ENCODE measurements around the gene BZW2.

BZW2 gene

DNA sequence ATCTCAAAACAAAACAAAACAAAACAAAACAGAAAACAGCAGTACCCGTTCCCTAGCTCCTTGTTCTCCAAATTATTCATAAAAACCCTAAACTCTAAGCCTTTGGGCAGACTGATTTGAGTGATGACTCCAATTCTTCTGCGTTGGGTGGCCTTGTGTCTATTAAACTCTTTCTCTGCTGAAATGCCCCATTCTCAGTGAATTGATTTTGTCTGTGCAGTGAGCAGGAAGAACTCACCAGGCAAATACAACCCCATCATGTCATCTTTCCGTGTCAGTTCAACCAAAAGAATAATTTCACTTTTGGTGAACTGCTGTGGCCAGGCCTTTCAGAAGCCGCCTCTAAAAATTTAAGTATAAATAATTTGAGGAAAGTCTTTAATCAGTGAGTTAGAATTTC, 89.0 kb downstream of the BZW2 start:
- H3K9me3 ChIP-seq (ENCODE audit: control insufficient read depth, low read length): no peaks in the 10 kb centered on the region
- H4K8ac ChIP-seq (ENCODE audit: low read length): no peak overlapping the region
- no peaks in the 10 kb centered on the region for H3K27me3 ChIP-seq (ENCODE audit: control insufficient read depth in 1 of 2, insufficient read depth in 1 of 2, low read length in 2 of 2)
- no peak overlapping the region for H3K4ac ChIP-seq (ENCODE audit: low read depth in 1 of 2, low read length in 2 of 2)
- no peaks in the 10 kb centered on the region for H3K36me3 ChIP-seq (ENCODE audit: control insufficient read depth in 1 of 2, insufficient read depth in 2 of 2, low read depth in 1 of 2, low read length in 2 of 2)
- H2AK5ac ChIP-seq (ENCODE audit: low read length, severe bottlenecking): no peak overlapping the region
- no peak overlapping the region for H3K9ac ChIP-seq (ENCODE audit: low read length)
- no peak overlapping the region for H2BK15ac ChIP-seq (ENCODE audit: low read depth, poor library complexity, severe bottlenecking)
- H3K18ac ChIP-seq (ENCODE audit: low read depth in 1 of 2, low read length in 2 of 2): peak overlapping the region in 1 of 2 experiments; percentile 12
- no peak overlapping the region for H3K4me2 ChIP-seq (ENCODE audit: low read length, poor library complexity, severe bottlenecking)
- no peak overlapping the region for H3K4me3 ChIP-seq (ENCODE audit: insufficient read depth in 1 of 2, low read depth in 1 of 2, low read length in 2 of 2)
- H2BK5ac ChIP-seq (ENCODE audit: low read depth, low read length, poor library complexity, severe bottlenecking): no peak overlapping the region
- WGBS: 89% methylated on average over 2 of the region's 4 CpGs
- H3K79me1 ChIP-seq (replicated peaks; ENCODE audit: low read length, poor library complexity, severe bottlenecking): no peaks in the 10 kb centered on the region
- H3K14ac ChIP-seq (ENCODE audit: low read length in 2 of 2): no peak overlapping the region
- H2BK120ac ChIP-seq (ENCODE audit: low read depth, low read length): no peak overlapping the region
- H2BK12ac ChIP-seq (ENCODE audit: low read length in 2 of 2): no peak overlapping the region
- H2AFZ ChIP-seq (ENCODE audit: low read depth, low read length): no peak overlapping the region
- H3K4me1 ChIP-seq (ENCODE audit: control insufficient read depth, insufficient read depth, low read depth, low read length): no peaks in the 10 kb centered on the region
- no peak overlapping the region for H3K27ac ChIP-seq (ENCODE audit: low read length, poor library complexity, severe bottlenecking)
- H4K91ac ChIP-seq (ENCODE audit: low read length): no peak overlapping the region
- no peak for DNase-seq
- H3K23ac ChIP-seq (ENCODE audit: low read length in 2 of 2): no peak overlapping the region

DNA sequence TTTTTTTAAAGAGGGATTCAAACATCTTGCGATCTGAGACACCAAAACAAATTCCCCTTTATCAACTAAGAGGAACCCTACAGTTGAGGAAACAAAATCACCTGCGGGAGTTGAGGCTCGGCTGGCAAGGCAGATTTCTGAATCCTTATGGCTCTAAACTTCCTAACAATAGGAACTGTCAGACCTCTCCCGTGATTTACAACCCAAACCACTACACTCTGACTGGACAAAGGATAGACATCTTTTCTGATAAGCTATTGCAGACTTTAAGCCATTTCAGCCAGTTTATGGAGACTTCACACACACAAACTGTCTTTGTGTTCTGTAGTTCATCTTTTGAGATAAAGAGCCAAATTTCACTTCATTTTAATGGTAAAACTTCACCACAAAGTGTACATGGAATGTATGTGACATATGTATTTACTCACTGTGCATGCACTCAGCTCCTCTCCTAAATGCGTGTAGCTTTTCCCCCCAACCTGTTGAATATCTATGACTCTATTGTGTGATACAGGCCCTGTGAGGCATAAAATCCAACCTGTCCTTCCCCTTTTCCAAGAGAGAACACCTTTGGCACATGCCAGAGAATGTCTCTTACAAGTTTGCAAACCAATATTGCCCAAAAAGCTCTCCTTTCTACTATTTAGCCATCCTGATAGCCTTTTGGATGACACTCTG, 92.2 kb downstream of the BZW2 start:
- Histone ChIP-seq H3K4me3 (ENCODE audit: insufficient read depth in 1 of 2, low read depth in 1 of 2, low read length in 2 of 2) (no peak overlapping the region), H4K8ac (ENCODE audit: low read length) (no peak overlapping the region), H3K9me3 (ENCODE audit: control insufficient read depth, low read length) (no peaks in the 10 kb centered on the region), H2BK120ac (ENCODE audit: low read depth, low read length) (no peak overlapping the region), H3K18ac (ENCODE audit: low read depth in 1 of 2, low read length in 2 of 2) (peak overlapping the region in 1 of 2 experiments; percentile 34), H2BK5ac (ENCODE audit: low read depth, low read length, poor library complexity, severe bottlenecking) (no peak overlapping the region), H3K14ac (ENCODE audit: low read length in 2 of 2) (no peak overlapping the region), H2AFZ (ENCODE audit: low read depth, low read length) (no peak overlapping the region), H3K9ac (ENCODE audit: low read length) (no peak overlapping the region), H3K4me2 (ENCODE audit: low read length, poor library complexity, severe bottlenecking) (no peak overlapping the region), H2BK15ac (ENCODE audit: low read depth, poor library complexity, severe bottlenecking) (no peak overlapping the region), H4K91ac (ENCODE audit: low read length) (no peak overlapping the region), H3K4ac (ENCODE audit: low read depth in 1 of 2, low read length in 2 of 2) (no peak overlapping the region), H3K79me1 (replicated peaks; ENCODE audit: low read length, poor library complexity, severe bottlenecking) (no peaks in the 10 kb centered on the region), H2AK5ac (ENCODE audit: low read length, severe bottlenecking) (no peak overlapping the region), H3K36me3 (ENCODE audit: control insufficient read depth in 1 of 2, insufficient read depth in 2 of 2, low read depth in 1 of 2, low read length in 2 of 2) (no peaks in the 10 kb centered on the region), H3K4me1 (ENCODE audit: control insufficient read depth, insufficient read depth, low read depth, low read length) (no peaks in the 10 kb centered on the region), H3K27me3 (ENCODE audit: control insufficient read depth in 1 of 2, insufficient read depth in 1 of 2, low read length in 2 of 2) (no peaks in the 10 kb centered on the region), H3K23ac (ENCODE audit: low read length in 2 of 2) (no peak overlapping the region), H2BK12ac (ENCODE audit: low read length in 2 of 2) (no peak overlapping the region), H3K27ac (ENCODE audit: low read length, poor library complexity, severe bottlenecking) (no peak overlapping the region)
- no peak for DNase-seq
- WGBS: 93% methylated on average over 5 of the region's 5 CpGs

DNA sequence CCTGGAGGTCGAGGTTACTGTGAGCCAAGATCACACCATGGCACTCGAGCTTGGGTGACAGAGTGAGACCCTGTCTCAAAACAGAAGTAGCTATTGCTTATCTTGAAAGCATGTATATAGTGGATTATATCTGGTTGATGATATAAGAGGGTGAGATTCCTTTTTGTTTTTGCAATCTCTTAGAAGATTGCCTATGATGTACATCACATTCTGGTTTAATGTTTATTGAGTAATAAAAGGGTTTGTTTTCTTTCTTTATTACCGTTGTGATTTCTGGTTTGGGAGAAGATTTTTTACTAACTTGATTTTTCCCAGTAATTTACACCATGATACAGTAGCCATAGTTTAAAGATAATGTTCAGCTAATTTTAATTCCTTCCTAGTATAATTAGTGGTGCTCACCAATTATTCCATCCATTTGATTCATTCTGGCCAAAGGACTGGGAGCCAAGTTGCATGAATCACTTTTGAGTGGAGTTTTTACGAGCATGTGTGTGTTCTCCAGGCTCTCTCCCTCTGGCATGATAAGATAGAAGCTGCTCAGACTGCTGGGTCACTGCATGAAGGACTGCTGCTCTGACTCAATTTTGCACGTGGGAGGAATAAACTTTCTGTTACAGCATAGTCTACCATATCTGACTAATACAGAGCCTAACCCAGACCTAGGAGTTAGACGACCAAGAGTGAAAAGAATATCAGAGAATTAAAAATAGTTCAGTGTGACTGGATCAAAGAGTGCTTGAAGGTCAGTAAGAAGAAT, 94.1 kb downstream of the BZW2 start:
- no peak overlapping the region for H3K14ac ChIP-seq (ENCODE audit: low read length in 2 of 2)
- 34% methylated on average over 5 of the region's 6 CpGs for WGBS

DNA sequence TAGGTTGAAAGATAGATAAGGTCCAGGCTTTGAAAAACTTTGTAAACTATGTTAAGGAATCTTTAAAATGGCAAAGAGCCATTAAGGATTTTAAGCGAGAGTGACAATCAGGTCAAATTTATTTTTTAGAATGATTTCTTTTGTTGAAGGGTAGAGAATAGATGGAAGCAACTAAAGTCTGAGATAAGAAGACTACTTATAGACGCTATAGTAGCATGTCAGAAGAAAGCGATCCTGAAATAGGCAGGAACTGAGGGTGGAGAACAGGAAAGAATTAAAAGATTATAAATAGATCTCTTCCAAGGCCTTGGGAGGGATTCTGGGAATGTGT, 94.6 kb downstream of the BZW2 start:
- H2BK15ac ChIP-seq (ENCODE audit: low read depth, poor library complexity, severe bottlenecking): no peak overlapping the region
- no peaks in the 10 kb centered on the region for H3K9me3 ChIP-seq (ENCODE audit: control insufficient read depth, low read length)
- H3K4ac ChIP-seq (ENCODE audit: low read depth in 1 of 2, low read length in 2 of 2): no peak overlapping the region
- no peak overlapping the region for H3K27ac ChIP-seq (ENCODE audit: low read length, poor library complexity, severe bottlenecking)
- H4K91ac ChIP-seq (ENCODE audit: low read length): no peak overlapping the region
- H3K36me3 ChIP-seq (ENCODE audit: control insufficient read depth in 1 of 2, insufficient read depth in 2 of 2, low read depth in 1 of 2, low read length in 2 of 2): no peaks in the 10 kb centered on the region
- no peak overlapping the region for H2BK12ac ChIP-seq (ENCODE audit: low read length in 2 of 2)
- no peaks in the 10 kb centered on the region for H3K79me1 ChIP-seq (replicated peaks; ENCODE audit: low read length, poor library complexity, severe bottlenecking)
- WGBS: 87% methylated on average over 3 of the region's 3 CpGs
- no peak overlapping the region for H2BK120ac ChIP-seq (ENCODE audit: low read depth, low read length)
- H3K9ac ChIP-seq (ENCODE audit: low read length): peak overlapping the region; percentile 32
- H3K4me3 ChIP-seq (ENCODE audit: insufficient read depth in 1 of 2, low read depth in 1 of 2, low read length in 2 of 2): no peak overlapping the region
- no peak overlapping the region for H3K18ac ChIP-seq (ENCODE audit: low read depth in 1 of 2, low read length in 2 of 2)
- no peak overlapping the region for H4K8ac ChIP-seq (ENCODE audit: low read length)
- DNase-seq: no peak
- H2BK5ac ChIP-seq (ENCODE audit: low read depth, low read length, poor library complexity, severe bottlenecking): no peak overlapping the region
- H3K23ac ChIP-seq (ENCODE audit: low read length in 2 of 2): no peak overlapping the region
- no peaks in the 10 kb centered on the region for H3K4me1 ChIP-seq (ENCODE audit: control insufficient read depth, insufficient read depth, low read depth, low read length)
- H2AFZ ChIP-seq (ENCODE audit: low read depth, low read length): no peak overlapping the region
- H2AK5ac ChIP-seq (ENCODE audit: low read length, severe bottlenecking): no peak overlapping the region
- H3K14ac ChIP-seq (ENCODE audit: low read length in 2 of 2): no peak overlapping the region
- H3K4me2 ChIP-seq (ENCODE audit: low read length, poor library complexity, severe bottlenecking): no peak overlapping the region
- H3K27me3 ChIP-seq (ENCODE audit: control insufficient read depth in 1 of 2, insufficient read depth in 1 of 2, low read length in 2 of 2): no peaks in the 10 kb centered on the region

More for the DNA sequence above, 94.1 kb downstream of the BZW2 start:
- Histone ChIP-seq H3K79me1 (replicated peaks; ENCODE audit: low read length, poor library complexity, severe bottlenecking) (no peaks in the 10 kb centered on the region), H3K36me3 (ENCODE audit: control insufficient read depth in 1 of 2, insufficient read depth in 2 of 2, low read depth in 1 of 2, low read length in 2 of 2) (no peaks in the 10 kb centered on the region), H2AK5ac (ENCODE audit: low read length, severe bottlenecking) (no peak overlapping the region), H2BK15ac (ENCODE audit: low read depth, poor library complexity, severe bottlenecking) (no peak overlapping the region), H3K9ac (ENCODE audit: low read length) (peak overlapping the region; percentile 32), H3K27me3 (ENCODE audit: control insufficient read depth in 1 of 2, insufficient read depth in 1 of 2, low read length in 2 of 2) (no peaks in the 10 kb centered on the region), H2BK12ac (ENCODE audit: low read length in 2 of 2) (peak overlapping the region in 1 of 2 experiments; percentile 40), H3K4me3 (ENCODE audit: insufficient read depth in 1 of 2, low read depth in 1 of 2, low read length in 2 of 2) (no peak overlapping the region), H3K4me1 (ENCODE audit: control insufficient read depth, insufficient read depth, low read depth, low read length) (no peaks in the 10 kb centered on the region), H2BK5ac (ENCODE audit: low read depth, low read length, poor library complexity, severe bottlenecking) (no peak overlapping the region), H4K8ac (ENCODE audit: low read length) (no peak overlapping the region), H3K4ac (ENCODE audit: low read depth in 1 of 2, low read length in 2 of 2) (peak overlapping the region in 1 of 2 experiments; percentile 46), H3K23ac (ENCODE audit: low read length in 2 of 2) (no peak overlapping the region), H3K27ac (ENCODE audit: low read length, poor library complexity, severe bottlenecking) (no peak overlapping the region), H3K18ac (ENCODE audit: low read depth in 1 of 2, low read length in 2 of 2) (peak overlapping the region in 1 of 2 experiments; percentile 25), H2BK120ac (ENCODE audit: low read depth, low read length) (no peak overlapping the region), H3K4me2 (ENCODE audit: low read length, poor library complexity, severe bottlenecking) (no peak overlapping the region), H2AFZ (ENCODE audit: low read depth, low read length) (no peak overlapping the region), H3K9me3 (ENCODE audit: control insufficient read depth, low read length) (no peaks in the 10 kb centered on the region), H4K91ac (ENCODE audit: low read length) (no peak overlapping the region)
- peak; percentile 98 for DNase-seq

Measured in mesenchymal stem cell (in vitro differentiated cells and primary cell).